Dermis blood vessel endothelial cell (primary cell): ENCODE data around the gene SNX19. TPM values are rescaled to one million over a fixed set of nuclear protein-coding genes. Genes with fewer than 3 reads are reported as not detected.
"Not testable (repeated sequence)": the region's sequence is repeated elsewhere in the genome, so short reads cannot be mapped to it uniquely, and the experiment has no call there.

Experiments used
- DNase-seq: peaks from one replicate; pipeline ENCODE4 v3.0.0; 2010
- total RNA-seq: library from RNA; depleted of rRNA; stranded (reverse); fragments of >200 nt; gene quantifications from 2 replicates; pipeline ENCODE4 v1.2.3, GENCODE V29; 2014

The SNX19 gene, protein sequence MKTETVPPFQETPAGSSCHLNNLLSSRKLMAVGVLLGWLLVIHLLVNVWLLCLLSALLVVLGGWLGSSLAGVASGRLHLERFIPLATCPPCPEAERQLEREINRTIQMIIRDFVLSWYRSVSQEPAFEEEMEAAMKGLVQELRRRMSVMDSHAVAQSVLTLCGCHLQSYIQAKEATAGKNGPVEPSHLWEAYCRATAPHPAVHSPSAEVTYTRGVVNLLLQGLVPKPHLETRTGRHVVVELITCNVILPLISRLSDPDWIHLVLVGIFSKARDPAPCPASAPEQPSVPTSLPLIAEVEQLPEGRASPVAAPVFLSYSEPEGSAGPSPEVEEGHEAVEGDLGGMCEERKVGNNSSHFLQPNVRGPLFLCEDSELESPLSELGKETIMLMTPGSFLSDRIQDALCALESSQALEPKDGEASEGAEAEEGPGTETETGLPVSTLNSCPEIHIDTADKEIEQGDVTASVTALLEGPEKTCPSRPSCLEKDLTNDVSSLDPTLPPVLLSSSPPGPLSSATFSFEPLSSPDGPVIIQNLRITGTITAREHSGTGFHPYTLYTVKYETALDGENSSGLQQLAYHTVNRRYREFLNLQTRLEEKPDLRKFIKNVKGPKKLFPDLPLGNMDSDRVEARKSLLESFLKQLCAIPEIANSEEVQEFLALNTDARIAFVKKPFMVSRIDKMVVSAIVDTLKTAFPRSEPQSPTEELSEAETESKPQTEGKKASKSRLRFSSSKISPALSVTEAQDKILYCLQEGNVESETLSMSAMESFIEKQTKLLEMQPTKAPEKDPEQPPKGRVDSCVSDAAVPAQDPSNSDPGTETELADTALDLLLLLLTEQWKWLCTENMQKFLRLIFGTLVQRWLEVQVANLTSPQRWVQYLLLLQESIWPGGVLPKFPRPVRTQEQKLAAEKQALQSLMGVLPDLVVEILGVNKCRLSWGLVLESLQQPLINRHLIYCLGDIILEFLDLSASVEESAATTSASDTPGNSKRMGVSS
- 90.2 and 90.9 TPM in 2 replicates for total RNA-seq

DNA sequence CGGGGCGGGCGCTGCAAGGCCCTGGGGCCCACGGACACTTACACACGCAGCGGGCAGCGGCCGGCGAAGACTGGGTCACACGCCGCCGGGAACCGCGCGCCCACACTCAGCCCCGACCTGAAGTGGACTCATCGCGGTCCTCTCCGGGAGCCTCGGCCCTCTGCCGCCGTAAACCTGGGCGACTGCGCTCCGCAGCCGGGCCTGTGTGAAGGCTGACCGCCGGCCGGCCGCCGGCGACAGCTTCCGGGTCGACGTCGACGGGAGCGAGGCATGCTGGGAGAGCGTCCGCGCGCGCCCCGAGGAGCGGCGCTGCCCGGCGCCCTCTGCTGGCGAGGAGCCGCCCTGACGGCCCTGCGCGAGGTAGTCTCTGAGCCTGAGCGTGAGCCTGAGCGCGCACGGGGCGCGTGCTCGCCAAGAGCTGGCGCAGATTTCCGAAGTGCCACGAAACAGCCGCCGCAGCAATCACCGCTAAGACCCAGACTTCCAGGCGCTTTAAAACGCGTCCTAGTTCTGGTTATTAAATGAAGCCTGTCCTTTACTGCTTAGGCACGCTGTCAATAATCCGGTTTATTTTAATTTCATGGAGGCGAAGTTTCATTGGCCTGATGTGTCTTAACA is at the start of gene SNX19:
TSS of gene SNX19 (minus strand) at position 242 of the 618 bp plus-strand sequence. CDS start 540 bp downstream, outside the sequence.
- DNase-seq = peak; percentile 96

DNA sequence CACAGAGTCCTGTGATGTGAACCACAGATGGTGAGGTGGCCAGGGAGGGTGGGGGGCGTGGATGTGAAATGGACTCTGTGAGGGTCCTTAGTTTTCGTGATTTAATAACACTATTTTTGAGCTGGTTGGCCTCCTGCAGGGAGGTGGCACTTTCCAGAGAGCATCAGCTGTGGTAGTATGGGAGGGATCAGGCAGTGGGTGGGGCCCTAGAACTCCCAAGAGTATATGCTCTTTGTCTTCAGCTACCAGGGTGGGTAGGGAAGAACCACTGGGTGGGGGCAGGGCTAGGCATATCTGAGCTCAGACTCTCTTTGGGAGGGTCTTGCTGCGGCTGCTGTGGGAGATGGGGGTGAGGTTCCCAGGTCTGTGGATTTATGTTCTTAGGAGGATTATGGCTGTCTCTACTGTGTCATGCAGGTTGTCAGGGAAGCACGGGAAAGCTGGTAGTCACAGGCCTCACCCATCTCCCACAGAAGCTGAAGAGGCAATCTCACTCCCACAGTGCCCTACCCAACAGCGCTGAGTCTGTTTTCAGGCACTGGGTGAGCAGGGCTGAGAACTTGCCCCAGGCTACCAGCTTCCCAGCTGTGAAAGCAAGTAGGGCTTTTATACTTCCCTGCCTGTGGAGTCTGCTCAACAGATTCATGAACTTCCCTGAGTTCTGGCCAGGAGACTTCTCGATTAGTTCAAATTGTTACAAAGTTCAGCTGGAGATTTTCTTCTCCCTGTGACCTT is 47.9 kb upstream of the SNX19 start:
- DNase-seq = no peak

DNA sequence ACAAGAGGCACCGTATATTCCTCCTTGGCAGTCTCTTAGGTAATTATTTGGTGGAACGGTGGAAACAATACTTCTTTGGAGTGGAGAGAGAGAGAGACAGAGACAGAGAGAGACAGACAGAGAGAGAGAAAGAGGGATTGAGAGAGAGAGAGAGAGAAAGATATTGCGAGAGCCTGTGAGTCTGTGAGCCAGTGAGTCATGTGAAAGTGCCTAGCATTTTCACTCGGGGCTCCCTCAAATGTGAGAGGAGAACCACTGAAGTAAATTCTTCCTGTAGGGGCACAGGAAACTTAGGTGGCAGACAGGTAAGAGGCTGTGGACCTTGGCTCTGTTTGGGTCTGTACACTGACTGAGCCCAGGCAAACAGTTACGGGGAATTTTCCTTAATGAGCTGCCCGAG is 31.6 kb upstream of the SNX19 start:
- DNase-seq = no peak

DNA sequence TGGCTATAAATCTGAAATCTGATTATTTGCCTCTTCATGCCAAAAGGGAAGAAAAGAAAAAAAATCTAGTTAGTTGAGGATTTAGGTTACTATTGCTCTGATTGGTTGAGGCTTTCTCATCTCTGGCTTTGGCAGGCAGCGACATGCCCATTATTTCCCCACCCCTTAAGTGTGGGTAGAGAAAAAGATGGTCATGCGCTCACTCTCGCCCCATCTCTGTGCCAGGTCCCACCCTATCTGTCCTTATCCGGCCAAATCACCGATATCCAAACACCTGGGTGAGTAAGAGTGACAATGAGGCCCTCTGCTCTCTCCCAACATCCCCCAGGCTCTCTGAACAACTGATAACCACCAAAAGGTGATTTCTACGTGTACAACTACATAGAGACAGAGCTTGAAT is 31.2 kb upstream of the SNX19 start:
- DNase-seq = no peak

DNA sequence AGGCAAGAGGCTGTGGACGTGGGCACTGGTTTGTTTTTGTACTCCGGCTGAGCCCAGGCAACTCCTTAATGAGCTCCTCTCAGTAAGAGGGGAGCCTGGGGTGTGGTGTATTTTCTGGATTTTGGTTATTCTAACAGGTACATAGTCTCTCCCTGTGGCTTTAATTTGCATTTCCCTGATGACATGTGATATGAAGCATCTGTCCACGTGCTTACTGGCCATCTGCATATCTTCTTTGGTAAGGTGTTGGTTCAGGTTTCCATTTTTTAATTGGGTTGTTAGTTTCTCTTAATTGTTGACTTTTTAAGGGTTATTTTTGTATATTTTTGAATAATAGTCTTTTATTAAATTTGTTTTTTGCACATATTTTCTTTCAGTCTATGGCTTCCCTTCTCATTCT is 30.8 kb upstream of the SNX19 start:
- no peak for DNase-seq

DNA sequence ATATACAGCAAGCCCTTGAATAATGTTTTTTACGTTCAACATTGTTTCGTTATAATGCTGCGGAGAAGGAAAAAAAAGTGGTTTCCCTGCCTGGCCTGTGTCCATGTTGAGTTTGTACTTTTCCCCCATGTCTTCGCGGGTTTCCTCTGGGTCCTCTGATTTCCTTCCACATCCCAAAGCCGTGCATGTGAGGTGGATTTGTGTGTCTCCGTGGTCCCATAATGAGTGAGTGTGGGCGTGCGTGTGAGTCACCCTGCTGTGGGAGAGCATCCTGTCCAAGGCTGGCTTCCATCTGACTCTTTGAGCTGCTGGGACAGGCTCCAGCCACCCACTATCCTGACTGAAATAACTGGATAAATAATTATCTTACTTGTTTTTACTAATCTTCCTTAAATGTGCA is 29.6 kb upstream of the SNX19 start:
- DNase-seq = peak; percentile 42

DNA sequence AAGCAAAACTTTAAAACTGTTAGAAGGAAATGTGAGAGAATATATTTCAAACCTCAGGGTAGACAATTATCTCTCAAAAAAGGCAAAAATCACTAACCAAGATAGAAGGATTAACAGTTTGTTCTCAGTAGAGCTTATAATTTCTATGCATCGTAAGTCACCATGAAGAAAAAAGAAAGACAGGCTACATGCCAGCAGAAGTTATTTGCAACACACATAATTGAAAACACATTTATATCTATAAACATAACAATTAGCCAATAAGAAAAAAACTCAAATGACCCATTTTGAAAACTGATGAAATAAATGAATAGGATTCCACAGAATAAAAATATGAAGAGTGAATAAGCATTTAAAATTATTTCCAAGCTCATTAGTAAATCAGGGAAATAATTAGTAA is 24.4 kb upstream of the SNX19 start:
- DNase-seq = no peak

DNA sequence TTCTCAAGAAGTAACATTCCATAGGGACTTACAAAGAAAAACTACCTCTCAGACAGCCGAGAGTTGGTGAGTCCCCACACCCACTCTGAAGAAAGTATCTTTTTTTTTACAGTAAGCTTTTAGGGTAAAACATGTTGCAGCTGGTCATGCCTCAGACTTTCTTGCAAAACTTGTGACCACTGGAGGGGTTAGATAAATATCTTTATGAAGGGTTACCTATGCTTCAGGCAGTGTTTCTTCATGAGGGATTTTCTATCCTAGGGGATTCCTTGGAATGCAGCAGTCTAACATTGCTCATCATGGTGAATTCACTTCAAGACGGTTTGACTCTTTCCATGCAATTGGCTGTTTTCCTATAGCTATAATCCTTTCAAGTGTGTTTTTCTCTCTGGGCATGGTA is 20.8 kb upstream of the SNX19 start:
- DNase-seq = no peak

DNA sequence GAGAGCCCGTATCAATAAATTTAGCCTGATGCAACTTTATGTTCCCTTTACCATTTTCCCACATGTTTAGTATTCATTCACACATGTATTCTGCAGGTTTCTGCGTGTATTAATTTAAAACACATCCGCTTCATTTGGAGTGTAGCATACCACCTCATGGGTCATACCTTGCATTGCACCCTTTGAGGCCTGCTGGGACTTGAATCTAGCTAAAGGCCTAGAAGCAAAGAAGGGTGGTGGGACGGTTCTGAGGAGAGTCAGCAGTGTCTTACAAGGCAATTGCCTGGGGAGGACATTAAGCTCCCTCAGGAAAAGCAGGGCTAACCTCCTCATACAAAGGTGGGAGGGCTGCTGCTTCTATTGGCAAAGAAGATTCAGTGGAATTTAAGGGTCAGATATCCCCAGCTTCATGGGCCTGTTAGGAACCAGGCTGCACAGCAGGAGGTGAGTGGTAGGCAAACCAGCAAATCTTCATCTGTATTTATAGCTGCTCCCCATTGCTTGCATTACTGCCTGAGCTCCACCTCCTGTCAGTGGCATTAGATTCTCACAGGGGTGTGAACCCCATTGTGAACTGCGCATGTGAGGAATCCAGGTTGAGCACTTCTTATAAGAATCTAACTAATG is 15.9 kb upstream of the SNX19 start:
- no peak for DNase-seq

DNA sequence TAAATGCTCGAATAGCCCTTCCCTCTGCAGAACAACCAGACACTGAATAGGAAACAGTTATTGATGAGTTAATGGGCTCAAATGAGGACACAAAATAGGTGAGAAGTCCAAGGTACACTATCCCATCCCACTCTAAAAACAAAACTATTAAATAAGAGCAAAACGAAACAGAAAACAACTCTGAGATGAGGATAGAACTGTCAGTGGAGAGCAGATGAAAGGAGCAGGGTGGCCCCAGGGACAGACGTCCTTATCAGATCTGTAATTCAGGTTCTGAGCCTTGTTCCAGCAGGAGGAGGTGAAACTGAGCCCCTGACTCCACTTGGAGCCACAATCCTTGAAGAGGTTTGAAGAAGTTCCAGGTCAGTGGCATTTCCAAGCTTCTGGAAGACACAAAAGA is 8.5 kb upstream of the SNX19 start:
- DNase-seq = no peak

DNA sequence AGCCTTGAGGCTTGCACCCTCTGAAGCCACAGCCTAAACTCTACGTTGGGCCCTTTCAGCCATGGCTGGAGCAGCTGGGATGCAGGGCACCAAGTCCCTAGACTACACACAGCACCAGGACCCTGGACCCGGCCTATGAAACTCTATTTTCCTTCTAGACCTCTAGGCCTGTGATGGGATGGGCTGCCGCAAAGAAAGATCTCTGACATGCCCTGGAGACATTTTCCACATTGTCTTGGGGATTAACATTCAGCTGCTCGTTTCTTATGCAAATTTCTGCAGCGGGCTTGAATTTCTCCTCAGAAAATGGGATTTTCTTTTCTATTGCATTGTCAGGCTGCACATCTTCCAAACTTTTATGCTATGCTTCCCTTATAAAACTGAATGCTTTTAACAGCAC is 4.3 kb upstream of the SNX19 start:
- not testable (repeated sequence) for DNase-seq

DNA sequence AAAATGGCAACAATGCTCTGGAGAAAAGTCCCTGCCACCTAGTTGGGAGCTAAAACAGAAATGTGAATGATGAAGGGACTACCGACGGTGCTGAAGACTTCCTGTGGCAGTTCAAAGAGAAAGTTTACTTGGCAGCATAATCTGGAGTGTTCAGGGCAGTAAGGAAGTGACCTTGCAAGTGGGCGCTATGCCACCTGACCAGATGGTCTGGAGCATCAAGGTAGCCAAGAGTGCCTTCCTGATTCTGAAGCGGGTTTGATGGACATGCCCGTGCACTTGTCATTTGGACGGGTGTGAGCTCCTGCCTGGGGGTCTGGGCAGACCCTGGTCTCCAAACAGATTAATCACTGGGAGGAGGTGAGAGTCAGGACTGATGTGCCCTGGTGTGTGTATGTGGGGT is 1.8 kb upstream of the SNX19 start:
- no peak for DNase-seq

DNA sequence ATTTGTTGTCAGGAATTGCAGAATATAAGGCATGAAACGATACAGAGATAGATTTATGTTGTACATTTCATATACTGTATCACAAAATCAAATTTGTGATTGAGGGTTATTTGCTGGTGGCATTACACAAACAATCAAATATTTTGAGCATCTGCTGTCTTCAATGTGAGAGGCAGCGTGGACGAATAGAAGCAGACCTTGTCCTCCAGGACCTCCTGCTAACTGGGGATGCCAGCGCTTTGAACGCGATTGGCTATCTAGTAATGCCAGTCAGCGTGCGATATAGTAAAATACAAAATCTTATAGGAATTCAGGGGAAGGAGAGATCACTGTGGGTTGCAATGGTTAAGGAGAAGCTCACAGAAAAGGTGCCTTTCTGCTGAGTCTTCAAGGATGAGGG is 631 bp upstream of the SNX19 start:
- DNase-seq = no peak

DNA sequence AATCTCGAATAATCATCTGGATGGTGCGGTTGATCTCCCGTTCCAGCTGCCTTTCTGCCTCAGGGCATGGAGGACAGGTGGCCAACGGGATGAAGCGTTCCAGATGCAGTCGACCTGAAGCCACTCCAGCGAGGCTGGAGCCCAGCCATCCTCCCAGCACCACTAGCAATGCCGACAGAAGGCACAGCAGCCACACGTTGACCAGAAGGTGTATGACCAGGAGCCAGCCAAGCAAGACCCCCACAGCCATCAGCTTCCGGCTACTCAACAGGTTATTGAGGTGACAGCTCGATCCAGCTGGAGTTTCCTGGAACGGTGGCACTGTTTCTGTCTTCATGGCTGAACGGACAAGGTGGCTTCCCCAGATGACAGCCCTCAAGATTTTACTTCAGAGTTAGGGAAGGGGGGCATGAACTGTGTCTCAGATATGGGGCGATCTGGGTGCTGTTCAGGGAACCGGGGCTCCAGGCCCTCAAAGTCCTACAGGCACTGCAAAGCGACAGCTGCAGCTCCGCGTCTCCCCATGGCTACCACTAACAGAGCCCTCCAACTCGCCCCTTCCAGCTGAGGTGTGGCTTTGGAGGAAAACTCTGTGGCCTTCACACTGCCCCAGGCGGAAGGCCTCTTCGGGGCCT is 559 bp downstream of the SNX19 start:
- no peak for DNase-seq

DNA sequence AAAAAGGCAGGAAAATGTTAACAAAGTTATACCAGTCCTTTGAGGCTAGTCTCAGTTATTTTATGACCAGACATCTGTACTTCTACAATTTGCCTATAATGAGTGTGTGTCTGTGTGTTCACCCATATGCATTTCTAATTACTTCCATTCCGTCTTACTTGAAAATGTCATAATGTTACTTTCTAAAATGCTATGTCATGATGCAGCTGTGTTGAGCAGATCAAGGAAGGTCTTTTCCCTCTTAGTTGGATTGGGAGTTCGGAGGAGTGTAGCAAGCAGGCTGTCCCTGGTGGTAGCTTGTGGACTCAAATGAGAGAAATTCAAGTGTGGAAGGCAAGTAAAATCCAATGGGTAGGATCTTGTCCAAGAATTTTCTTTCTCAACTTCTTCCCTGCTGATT is 3.0 kb downstream of the SNX19 start:
- no peak for DNase-seq

DNA sequence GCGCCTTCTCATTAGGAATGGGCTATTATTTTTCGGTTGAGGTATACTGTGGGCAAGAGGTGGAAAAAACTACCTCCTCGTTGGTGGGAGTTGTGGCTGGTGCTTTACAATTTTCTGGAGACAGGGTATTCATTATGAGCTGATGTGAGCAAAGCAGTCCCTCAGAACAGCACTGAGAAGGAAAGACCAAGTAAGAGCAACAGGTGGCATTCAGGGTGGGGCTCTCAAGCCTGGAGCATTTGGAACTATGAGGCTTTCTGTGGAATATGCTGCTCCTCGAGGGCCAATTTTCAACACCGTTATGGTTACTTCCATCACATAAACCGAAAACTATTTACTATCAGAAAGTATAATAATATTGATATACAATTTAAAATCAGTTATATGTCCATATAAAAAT is 3.7 kb downstream of the SNX19 start:
- DNase-seq = no peak

DNA sequence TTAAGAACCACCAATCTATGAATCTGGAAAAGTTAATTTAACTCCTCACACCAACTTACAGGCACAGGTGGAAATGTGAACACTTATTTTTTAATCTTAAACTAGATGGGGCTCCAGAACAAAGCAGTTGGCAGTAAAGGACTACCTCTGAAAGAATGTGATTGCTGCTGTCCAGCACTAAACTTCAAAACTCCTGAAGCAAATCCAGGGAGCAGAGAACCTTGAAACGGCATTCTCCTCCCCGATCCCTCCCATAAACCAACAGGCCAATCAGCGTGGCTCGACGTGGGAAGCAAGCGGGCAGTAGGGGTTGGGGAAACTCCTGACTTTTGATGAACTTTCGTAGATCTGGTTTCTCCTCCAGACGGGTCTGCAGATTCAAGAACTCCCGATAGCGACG is 5.0 kb downstream of the SNX19 start:
- no peak for DNase-seq

DNA sequence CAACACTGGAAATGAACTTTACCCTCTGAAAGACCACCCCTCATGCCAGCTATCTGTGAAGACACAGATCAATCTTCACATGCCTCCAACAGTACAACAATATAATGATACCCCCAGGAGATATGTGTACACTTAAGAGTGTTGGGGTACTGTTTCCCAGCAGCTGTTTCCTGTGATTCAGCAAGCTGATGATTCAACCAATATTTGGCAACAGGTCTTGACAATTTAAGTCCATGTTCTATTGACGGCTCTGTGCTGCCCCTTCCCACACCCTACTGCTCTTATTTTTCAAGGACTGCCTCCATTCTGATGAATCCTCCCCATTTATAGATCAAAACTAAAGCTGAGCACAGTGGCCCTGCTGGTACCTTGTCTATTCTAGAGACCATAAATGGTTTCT is 6.6 kb downstream of the SNX19 start:
- DNase-seq = peak; percentile 95

DNA sequence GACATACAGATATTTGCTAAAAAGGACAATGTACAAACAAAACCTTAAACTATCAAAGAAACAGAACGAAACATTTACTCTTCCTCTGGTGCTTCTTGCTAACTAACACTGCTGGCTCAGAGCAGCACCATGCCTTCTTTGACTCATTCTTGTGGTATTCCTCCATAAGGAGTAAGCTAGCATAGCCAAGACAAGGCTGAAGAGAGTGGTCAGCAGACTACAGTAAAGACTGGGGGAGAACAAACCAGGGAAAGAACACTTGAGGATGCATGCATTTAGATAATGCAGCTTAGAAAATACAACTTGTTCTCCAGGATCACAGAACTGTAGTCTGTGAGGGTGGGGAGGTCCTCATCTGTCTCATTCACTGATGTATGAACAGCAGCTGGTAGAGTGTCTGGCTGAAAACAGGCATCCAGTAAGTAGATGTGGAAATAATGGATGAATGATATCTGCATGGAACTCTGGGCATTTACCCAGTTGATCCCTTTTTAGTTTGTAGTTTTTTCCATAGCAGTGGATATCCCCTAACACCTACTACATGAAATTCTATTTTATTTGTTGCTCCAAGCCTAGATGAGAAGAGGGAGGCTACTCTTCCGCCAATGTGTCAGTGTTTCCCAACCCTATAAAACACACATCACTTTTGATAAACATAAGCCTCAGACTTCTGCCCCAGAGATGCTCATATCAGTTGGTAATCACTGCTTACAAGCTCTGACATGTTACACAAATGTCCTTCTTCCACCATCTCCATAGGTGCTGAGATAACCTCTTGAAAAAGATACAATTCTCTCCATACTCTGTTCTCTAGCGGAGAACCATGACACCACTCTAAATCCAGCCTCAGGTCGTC is 7.3 kb downstream of the SNX19 start:
- peak; percentile 72 for DNase-seq

DNA sequence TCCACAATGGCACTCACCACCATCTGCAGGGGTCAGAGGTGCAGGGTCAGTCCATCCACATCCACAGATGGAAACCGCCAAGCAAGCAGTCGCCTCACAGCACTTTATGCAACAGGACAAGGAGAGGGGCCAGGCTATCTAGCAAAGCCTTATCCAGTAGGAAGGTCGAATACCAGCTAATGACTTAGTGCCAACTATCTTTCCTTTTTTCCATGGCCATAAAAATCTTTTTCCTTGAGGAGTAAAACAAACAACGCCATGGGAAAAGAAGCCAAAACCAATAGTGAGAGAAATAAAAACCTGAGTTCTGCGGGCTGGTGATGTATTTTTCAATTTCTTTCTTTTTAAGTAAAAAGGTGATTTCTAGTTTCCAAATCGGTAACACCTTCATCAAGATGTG is 8.2 kb downstream of the SNX19 start:
- no peak for DNase-seq

DNA sequence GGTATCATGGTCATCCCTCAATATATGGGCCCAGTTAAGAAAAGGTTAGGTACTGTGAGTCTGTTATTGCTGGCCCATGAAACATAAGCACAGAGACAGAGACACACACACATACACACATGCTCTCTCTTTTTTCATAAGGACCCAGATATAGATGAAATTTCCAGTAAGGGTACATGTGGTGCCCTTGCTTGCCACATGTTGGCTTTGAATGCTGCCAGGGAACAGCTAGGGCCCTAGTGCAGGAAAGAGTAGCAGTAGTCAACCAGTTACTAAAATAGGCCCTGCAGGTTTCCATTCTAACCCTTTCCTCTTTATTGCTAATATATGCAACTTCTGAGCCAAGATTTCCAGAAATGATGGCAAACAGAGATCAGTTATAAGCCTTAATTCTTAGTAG is 9.1 kb downstream of the SNX19 start:
- DNase-seq = no peak
